Astrocyte (in vitro differentiated cells and primary cell): ENCODE measurements around the gene P2RX5.

ENCODE experiments used
- EZH2 ChIP-seq: IDR thresholded peaks from 2 replicates; pipeline ENCODE4 v1.6.1; 2012; ENCODE audit warnings: mild to moderate bottlenecking, low read length, inconsistent platforms; ENCODE audit not compliant: insufficient read depth
- TF ChIP-seq, protein P1 (sequence below): IDR thresholded peaks from 2 replicates; pipeline ENCODE4 v1.5.1; 2011; ENCODE audit warnings: low read depth, mild to moderate bottlenecking, inconsistent platforms, low read length, moderate library complexity; ENCODE audit not compliant: insufficient read depth

- TF ChIP-seq, protein P1, sequence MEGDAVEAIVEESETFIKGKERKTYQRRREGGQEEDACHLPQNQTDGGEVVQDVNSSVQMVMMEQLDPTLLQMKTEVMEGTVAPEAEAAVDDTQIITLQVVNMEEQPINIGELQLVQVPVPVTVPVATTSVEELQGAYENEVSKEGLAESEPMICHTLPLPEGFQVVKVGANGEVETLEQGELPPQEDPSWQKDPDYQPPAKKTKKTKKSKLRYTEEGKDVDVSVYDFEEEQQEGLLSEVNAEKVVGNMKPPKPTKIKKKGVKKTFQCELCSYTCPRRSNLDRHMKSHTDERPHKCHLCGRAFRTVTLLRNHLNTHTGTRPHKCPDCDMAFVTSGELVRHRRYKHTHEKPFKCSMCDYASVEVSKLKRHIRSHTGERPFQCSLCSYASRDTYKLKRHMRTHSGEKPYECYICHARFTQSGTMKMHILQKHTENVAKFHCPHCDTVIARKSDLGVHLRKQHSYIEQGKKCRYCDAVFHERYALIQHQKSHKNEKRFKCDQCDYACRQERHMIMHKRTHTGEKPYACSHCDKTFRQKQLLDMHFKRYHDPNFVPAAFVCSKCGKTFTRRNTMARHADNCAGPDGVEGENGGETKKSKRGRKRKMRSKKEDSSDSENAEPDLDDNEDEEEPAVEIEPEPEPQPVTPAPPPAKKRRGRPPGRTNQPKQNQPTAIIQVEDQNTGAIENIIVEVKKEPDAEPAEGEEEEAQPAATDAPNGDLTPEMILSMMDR: no peak
- no peak for TF ChIP-seq EZH2
Observed at GRCh38 chr17:3645310-3645709, 50.6 kb downstream of the P2RX5 start.
